NOMO-1 treated with dmso at 0.1 percent for 144 hours (cell line): Measurements from ENCODE around the gene MFF.

Experiments used
- DNase-seq: peaks from one replicate; lab custom pipeline; 2025; ENCODE audit not compliant: unreplicated experiment; lab: John Stamatoyannopoulos, UW

Gene MFF

GRCh38 chr2:227324995-227325838 lies at the start of gene MFF:
MFF (plus strand) TSS chr2:227325251; CDS start chr2:227330666, 5,415 bp downstream.
- peak; percentile 94 for DNase-seq

GRCh38 chr2:227280895-227281294 lies 44.2 kb upstream of the MFF start:
- DNase-seq = no peak

- DNase-seq = no peak
Observed at GRCh38 chr2:227285741-227286236, 39.3 kb upstream of the MFF start.

GRCh38 chr2:227287771-227288170 lies 37.3 kb upstream of the MFF start:
- no peak for DNase-seq

GRCh38 chr2:227292314-227292713 lies 32.7 kb upstream of the MFF start:
- no peak for DNase-seq

- DNase-seq = no peak
Observed at GRCh38 chr2:227293531-227293930, 31.5 kb upstream of the MFF start.

- no peak for DNase-seq
Observed at GRCh38 chr2:227295806-227296205, 29.2 kb upstream of the MFF start.

- DNase-seq = no peak
Observed at GRCh38 chr2:227296671-227297405, 28.2 kb upstream of the MFF start.

- DNase-seq = no peak
Observed at GRCh38 chr2:227301523-227301922, 23.5 kb upstream of the MFF start.

- no peak for DNase-seq
Observed at GRCh38 chr2:227308784-227309183, 16.3 kb upstream of the MFF start.

- no peak for DNase-seq
Observed at GRCh38 chr2:227310756-227311110, 14.3 kb upstream of the MFF start.

- DNase-seq = no peak
Observed at GRCh38 chr2:227311861-227312506, 13.1 kb upstream of the MFF start.

GRCh38 chr2:227312579-227312978 lies 12.5 kb upstream of the MFF start:
- DNase-seq = no peak

GRCh38 chr2:227313310-227313709 lies 11.7 kb upstream of the MFF start:
- no peak for DNase-seq

GRCh38 chr2:227317834-227318233 lies 7.2 kb upstream of the MFF start:
- DNase-seq = no peak

GRCh38 chr2:227320305-227321094 lies 4.6 kb upstream of the MFF start:
- DNase-seq = no peak

- DNase-seq = no peak
Observed at GRCh38 chr2:227322530-227323205, 2.4 kb upstream of the MFF start.

GRCh38 chr2:227323818-227324217 lies 1.2 kb upstream of the MFF start:
- DNase-seq = no peak

- no peak for DNase-seq
Observed at GRCh38 chr2:227324642-227324994, 433 bp upstream of the MFF start.

GRCh38 chr2:227325839-227326195 lies 766 bp downstream of the MFF start:
- DNase-seq = no peak

GRCh38 chr2:227326783-227327182 lies 1.7 kb downstream of the MFF start:
- DNase-seq = no peak
